Measurements from ENCODE around the gene NECTIN1.
"Not testable (repeated sequence)": the region's sequence is repeated elsewhere in the genome, so short reads cannot be mapped to it uniquely, and the experiment has no call there.

The NECTIN1 gene

DNA sequence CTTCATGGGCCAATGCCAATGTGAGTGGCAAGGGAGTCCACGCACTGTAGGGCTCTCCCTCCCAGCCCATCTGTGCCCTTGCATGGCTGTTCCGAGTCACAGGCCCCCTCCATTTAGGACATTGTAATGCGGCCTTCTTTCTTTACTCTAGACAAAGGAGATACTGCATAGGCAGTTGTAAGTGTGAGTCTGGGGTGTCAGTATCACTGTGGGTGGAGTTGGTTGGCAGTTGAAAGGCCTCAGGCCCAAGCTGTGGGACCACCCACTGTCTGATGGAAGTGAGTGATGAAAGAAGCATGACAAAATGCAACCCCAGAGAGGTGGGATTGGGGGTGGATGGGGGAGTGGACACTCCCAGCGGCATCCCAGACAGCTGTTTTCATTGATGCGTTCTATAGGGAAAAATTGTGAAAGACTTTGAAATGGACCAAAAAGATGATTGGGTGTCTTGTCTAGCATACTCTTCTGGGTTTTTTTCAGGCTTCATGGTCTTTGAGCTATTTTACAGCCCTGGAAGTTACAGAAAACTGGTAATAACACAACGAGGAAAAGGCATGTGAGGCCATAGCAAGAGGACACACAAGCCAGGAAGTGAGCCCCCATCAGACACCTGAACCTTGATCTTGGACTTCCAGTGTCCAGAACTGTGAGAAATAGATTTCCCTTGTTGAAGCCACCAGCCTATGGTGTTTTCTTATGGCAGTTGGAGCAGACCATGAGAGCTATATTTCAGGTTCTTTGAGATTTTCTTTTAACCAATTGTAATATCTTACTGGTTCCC lies 114.6 kb downstream of the NECTIN1 start:
- peak overlapping the region; percentile 62 for H3K27ac Mint-ChIP-seq
- peaks cover 10% of the 10 kb centered on the region for H3K9me3 Mint-ChIP-seq
- no peaks in the 10 kb centered on the region for H3K36me3 Mint-ChIP-seq (ENCODE audit: low read depth)
- intact Hi-C loops (cut with micrococcal nuclease), result loop anchor here (5.0 kb wide), 1 partner anchor 87 kb away; no protein-coding TSS in a partner anchor
- H3K4me1 Mint-ChIP-seq (ENCODE audit: low read depth), result peaks cover 47% of the 10 kb centered on the region
- no peak overlapping the region for H3K4me3 Mint-ChIP-seq
- peaks cover 15% of the 10 kb centered on the region for H3K27me3 Mint-ChIP-seq

DNA sequence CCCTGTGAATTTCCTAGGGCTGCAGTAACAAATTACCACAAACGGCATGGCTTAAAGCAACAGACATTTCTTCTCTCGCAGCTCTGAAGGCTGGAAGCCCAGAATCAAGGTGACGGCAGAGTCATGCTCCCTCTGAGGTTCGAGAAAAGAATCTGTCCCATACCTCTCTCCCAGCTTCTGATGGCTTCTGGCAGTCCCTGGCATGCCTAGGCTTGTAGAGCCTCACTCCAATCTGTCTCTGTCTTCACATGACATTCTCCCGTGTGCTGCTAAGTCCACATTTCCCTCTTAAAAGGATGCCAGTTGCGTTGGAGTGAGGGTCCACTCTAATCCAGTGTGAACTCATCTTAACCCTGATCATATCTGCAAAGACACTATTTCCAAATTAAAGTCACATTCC lies 116.2 kb downstream of the NECTIN1 start:
- H3K4me3 Mint-ChIP-seq, result no peak overlapping the region
- H3K4me1 Mint-ChIP-seq (ENCODE audit: low read depth), result peaks cover 36% of the 10 kb centered on the region
- intact Hi-C loops (cut with micrococcal nuclease), result no loop called here
- peaks cover 10% of the 10 kb centered on the region for H3K9me3 Mint-ChIP-seq
- no peak overlapping the region for H3K27ac Mint-ChIP-seq
- H3K27me3 Mint-ChIP-seq, result peaks cover 21% of the 10 kb centered on the region
- H3K36me3 Mint-ChIP-seq (ENCODE audit: low read depth), result no peaks in the 10 kb centered on the region

DNA sequence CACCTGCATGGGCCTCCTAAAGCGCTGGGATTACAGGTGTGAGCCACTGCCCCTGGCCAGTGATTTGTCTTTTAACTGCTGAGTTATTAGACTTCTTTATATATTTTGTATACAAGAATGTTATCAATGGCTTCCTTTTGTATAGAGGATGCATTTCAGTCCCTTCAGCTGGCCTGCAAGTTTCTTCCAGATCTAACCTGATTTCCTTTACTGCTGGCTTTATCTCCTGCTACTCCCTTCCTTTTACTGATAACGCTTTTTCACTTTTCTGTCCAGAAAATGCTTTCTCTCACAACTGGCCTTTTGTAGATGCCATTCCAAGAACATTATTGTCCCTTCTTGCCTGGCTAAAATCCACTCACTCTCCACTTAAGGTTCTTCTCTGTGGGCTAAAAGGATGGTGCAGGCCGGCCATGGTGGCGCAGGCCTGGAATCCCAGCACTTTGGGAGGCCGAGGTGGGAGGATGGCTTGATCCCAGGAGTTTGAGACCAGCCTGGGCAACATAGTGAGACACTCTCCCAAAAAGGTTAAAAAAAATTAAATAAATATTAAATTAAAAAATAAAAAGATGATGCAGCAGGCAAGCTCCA lies 118.1 kb downstream of the NECTIN1 start:
- Mint-ChIP-seq H3K27me3 (peaks cover 25% of the 10 kb centered on the region), H3K27ac (no peak overlapping the region), H3K4me3 (no peak overlapping the region), H3K4me1 (ENCODE audit: low read depth) (peaks cover 18% of the 10 kb centered on the region), H3K9me3 (peaks cover 10% of the 10 kb centered on the region), H3K36me3 (ENCODE audit: low read depth) (no peaks in the 10 kb centered on the region)
- intact Hi-C loops (cut with micrococcal nuclease), result no loop called here

DNA sequence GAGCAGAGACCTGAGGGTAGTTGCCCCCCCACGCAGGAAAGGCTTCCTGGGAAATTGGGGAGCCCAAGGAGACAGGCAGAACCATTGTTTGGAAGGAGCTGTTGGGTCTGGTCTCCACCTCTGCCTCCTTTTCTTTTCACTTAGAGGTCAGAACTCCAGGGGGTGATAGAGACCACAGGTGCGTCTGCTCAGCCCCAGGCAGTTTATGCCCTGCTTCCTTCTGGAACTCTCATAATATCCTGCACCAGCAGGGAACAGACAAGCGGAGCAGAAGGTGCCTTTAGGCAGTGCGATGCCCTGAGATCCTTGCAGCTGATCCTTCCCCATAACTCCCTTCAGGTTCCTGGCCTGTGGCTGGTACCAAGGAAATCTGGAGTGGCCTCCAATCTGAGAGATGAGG lies 120.2 kb downstream of the NECTIN1 start:
- intact Hi-C loops (cut with micrococcal nuclease), result no loop called here
- Mint-ChIP-seq H3K9me3 (peaks cover 10% of the 10 kb centered on the region), H3K27ac (no peak overlapping the region), H3K36me3 (ENCODE audit: low read depth) (no peaks in the 10 kb centered on the region), H3K27me3 (peaks cover 32% of the 10 kb centered on the region), H3K4me1 (ENCODE audit: low read depth) (no peaks in the 10 kb centered on the region), H3K4me3 (no peak overlapping the region)

DNA sequence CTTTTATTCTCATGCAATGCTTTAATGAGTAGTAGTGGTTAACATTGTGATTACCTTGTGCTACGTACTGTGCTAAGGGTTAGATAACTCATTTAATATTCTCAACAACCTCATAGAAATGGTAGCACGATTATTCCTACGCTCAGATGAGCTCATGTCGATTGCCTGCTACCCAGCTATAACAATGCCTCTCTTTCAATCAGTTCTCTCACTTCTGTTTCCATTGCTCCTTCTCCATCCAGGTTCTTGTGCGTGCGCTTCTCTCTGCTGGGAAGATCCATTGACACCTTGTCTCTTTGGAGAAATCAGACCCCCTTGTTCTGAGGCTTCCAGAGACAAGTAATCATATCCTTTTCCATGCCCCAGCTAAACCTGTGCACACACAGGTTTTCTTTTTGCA lies 120.8 kb downstream of the NECTIN1 start:
- intact Hi-C loops (cut with micrococcal nuclease), result no loop called here
- Mint-ChIP-seq H3K36me3 (ENCODE audit: low read depth) (no peaks in the 10 kb centered on the region), H3K4me1 (ENCODE audit: low read depth) (no peaks in the 10 kb centered on the region), H3K27me3 (peaks cover 31% of the 10 kb centered on the region), H3K4me3 (no peak overlapping the region), H3K9me3 (peaks cover 10% of the 10 kb centered on the region), H3K27ac (no peak overlapping the region)

DNA sequence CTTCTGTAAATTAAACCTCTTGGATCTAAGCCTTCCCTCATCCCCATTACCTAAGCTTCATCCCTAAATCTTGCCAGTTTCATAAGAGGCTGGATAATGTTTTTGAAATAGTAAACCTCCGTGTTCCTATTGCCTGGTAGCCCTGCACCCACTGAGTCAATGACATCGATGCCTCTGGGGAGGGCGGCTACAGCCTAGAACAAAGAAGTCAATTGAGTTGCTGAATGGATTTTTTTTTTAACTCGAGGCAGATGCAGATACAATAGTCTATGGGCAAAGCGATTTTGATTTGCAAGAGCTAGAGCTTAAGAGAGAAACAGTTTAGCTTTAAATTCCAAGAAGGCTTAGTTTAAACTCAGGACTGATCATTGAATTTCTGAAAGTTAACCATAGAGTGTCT lies 121.3 kb downstream of the NECTIN1 start:
- H3K4me1 Mint-ChIP-seq (ENCODE audit: low read depth), result no peaks in the 10 kb centered on the region
- no peaks in the 10 kb centered on the region for H3K36me3 Mint-ChIP-seq (ENCODE audit: low read depth)
- peaks cover 10% of the 10 kb centered on the region for H3K9me3 Mint-ChIP-seq
- H3K27me3 Mint-ChIP-seq, result peaks cover 29% of the 10 kb centered on the region
- intact Hi-C loops (cut with micrococcal nuclease), result no loop called here
- H3K27ac Mint-ChIP-seq, result no peak overlapping the region
- H3K4me3 Mint-ChIP-seq, result no peak overlapping the region

DNA sequence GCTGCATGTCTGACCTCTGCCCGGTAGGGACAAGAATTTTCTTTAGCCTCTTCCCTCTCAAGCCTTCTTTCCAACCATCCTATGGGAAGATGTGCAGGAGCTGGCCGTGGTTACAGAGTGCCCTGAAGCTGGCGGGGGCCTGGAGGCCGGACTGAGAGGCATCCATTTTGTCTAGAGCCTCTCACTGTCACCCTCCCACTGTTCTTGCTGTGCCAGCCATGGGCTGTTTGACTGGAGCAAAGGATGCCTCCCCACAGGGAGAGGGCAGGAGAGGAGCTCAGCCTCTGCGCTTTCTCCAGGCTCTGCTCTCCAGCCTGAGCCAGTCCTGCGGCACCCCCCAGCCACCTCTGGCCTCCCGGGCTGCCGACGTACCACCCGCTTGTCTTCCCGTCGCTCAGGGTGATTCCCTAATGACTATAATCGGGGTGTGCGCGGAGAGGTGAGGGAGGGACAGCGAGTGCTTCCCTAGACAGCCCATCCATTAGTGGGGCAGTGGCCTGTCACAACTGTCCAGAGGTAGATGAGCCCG lies 123.8 kb downstream of the NECTIN1 start:
- Mint-ChIP-seq H3K9me3 (no peaks in the 10 kb centered on the region), H3K27me3 (peaks cover 29% of the 10 kb centered on the region)
- intact Hi-C loops (cut with micrococcal nuclease), result no loop called here

DNA sequence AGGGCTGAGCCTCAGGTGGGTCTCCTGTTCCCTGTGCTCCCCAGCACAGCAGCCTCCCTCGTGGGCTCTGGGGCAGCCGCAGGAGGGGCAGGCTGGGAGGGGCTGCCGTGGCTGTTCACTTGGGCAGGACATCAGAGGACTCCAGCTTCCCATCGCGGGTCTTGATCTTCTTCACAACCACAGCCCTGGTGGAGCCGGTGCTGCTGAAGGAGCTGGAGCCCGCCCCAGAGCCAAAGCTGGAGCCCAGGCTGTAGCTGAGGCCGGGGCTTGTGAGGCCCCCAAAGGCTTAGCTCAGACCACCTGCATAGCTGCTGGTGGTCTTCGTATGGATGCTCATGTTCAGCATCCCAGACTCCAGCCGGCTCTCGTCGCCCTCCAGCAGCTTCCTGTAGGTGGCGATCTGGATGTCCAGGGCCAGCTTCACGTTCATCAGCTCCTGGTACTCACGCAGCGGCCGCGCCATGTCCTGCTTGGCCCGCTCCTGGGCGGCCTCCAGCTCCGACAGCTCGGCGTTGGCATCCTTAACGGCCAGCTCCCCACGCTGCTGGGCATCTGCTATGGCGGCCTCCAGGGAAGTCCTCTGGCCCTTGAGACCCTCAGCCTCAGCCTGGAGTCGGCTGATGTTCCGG lies 126.1 kb downstream of the NECTIN1 start:
- Mint-ChIP-seq H3K4me1 (ENCODE audit: low read depth) (peaks cover 8% of the 10 kb centered on the region), H3K36me3 (ENCODE audit: low read depth) (no peaks in the 10 kb centered on the region), H3K4me3 (no peak overlapping the region), H3K27ac (no peak overlapping the region), H3K27me3 (peaks cover 24% of the 10 kb centered on the region), H3K9me3 (no peaks in the 10 kb centered on the region)
- intact Hi-C loops (cut with micrococcal nuclease), result no loop called here

More for the DNA sequence above, 123.8 kb downstream of the NECTIN1 start:
- Mint-ChIP-seq H3K36me3 (ENCODE audit: low read depth) (no peaks in the 10 kb centered on the region), H3K27ac (no peak overlapping the region), H3K4me3 (no peak overlapping the region), H3K4me1 (ENCODE audit: low read depth) (no peaks in the 10 kb centered on the region)

DNA sequence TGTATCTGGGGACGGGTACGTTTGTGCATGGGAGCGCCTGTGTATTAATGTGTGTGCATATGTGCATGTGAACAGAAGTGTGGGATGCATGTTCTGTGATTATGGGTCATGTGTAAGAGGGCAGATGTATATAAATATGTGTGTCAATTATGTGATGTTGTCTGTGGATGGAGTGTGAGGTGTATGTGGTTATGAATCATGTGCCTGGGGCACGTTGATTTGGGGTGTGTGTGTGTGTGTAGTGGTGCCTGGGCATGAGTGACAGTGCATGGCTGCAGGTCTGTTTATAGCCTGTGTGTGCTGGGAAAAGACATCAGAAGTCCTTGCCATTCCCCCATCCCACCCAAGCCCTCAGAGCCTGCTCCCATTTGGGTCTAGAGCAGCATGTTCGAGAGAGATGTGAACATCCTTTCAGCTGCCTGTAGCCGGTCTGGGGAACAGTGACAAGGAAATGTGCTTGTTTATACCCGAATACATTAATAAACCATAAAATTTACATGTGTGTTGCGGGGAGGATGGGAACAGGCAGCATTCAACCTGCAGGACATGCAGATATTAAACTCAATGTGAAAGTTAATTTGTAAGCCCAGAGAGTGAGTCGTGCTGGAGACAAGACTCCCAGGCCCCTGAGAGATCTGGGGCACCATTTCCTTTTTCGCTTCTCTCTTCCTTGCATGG lies 129.0 kb downstream of the NECTIN1 start:
- H3K27ac Mint-ChIP-seq, result no peak overlapping the region
- no peak overlapping the region for H3K4me3 Mint-ChIP-seq
- H3K27me3 Mint-ChIP-seq, result peaks cover 11% of the 10 kb centered on the region
- no peaks in the 10 kb centered on the region for H3K36me3 Mint-ChIP-seq (ENCODE audit: low read depth)
- H3K4me1 Mint-ChIP-seq (ENCODE audit: low read depth), result peaks cover 32% of the 10 kb centered on the region
- intact Hi-C loops (cut with micrococcal nuclease), result no loop called here
- H3K9me3 Mint-ChIP-seq, result no peaks in the 10 kb centered on the region

DNA sequence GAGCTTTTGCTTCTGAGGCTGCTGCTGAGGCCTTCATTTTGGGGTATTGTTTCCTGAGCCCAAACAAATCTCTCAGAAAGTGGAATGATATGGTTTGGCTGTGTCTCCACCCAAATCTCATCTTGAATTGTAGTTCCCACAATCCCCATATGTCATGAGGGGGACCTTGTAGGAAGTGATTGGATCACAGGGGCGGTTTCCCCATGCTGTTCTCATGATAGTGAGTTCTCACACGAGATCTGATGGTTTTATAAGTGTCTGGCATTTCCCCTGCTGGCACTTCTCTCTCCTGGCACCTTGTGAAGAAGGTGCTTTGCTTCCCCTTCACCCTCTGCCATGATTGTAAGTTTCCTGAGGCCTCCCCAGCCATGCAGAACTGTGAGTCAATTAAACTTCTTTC lies 133.1 kb downstream of the NECTIN1 start:
- H3K4me1 Mint-ChIP-seq (ENCODE audit: low read depth), result peaks cover 43% of the 10 kb centered on the region

DNA sequence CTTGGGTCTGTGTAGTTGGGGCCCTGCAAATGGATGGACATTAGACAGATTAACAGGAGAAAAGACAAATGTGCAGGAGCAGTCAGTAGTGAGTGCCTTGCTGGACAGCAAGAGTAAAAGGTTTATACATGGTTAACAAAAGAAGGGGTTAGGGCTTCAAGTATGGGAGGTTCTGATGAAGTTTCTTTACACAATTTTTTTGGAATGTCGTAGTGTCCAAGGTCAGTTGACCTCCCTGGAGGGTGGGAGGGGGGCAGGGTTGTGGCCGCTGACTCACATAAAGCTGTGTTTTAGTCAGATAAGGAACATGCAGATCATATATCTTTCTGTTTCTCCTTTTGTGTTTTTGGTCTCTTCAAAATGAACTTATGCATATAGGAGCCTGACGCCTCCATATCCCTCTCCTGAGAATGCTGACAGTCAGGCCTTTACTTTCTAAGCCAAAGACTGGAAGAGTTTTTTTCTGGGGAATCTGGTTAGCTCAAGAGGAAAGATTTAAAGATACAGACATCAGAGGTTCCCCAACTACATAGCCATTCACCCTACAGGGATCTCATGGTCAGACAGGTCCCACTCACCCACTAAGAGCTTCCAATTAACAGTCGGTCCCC lies 134.3 kb downstream of the NECTIN1 start:
- Mint-ChIP-seq H3K4me1 (ENCODE audit: low read depth) (peaks cover 55% of the 10 kb centered on the region), H3K27me3 (no peaks in the 10 kb centered on the region), H3K9me3 (no peaks in the 10 kb centered on the region), H3K27ac (peak overlapping the region; percentile 61), H3K36me3 (ENCODE audit: low read depth) (no peaks in the 10 kb centered on the region), H3K4me3 (no peak overlapping the region)
- intact Hi-C loops (cut with micrococcal nuclease), result no loop called here

More for the DNA sequence above, 133.1 kb downstream of the NECTIN1 start:
- H3K36me3 Mint-ChIP-seq (ENCODE audit: low read depth); intact Hi-C loops (cut with micrococcal nuclease); H3K27me3 Mint-ChIP-seq; H3K9me3 Mint-ChIP-seq; H3K4me3 Mint-ChIP-seq; H3K27ac Mint-ChIP-seq: not testable (repeated sequence)

DNA sequence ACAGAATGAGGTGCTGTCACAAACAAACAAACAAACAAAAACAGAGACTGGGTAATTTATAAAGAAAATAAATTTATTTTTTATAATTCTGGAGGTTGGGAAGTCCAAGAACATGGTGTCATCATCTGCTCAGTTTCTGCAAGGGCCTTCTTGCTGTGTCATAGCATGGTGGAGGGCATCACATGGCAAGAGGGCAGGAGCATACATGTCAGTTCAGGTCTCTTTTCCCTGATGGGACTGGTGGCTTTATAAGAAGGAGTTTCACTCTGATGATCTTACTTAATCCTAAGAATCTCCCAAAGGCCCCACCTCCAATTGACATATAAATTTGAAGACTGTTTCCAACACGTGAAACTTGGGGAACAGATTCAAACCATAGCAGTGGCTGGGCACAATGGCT lies 135.7 kb downstream of the NECTIN1 start:
- peaks cover 2% of the 10 kb centered on the region for H3K27me3 Mint-ChIP-seq
- intact Hi-C loops (cut with micrococcal nuclease), result no loop called here
- H3K9me3 Mint-ChIP-seq, result no peaks in the 10 kb centered on the region
- H3K4me3 Mint-ChIP-seq, result no peak overlapping the region
- peaks cover 54% of the 10 kb centered on the region for H3K4me1 Mint-ChIP-seq (ENCODE audit: low read depth)
- H3K27ac Mint-ChIP-seq, result no peak overlapping the region
- no peaks in the 10 kb centered on the region for H3K36me3 Mint-ChIP-seq (ENCODE audit: low read depth)

DNA sequence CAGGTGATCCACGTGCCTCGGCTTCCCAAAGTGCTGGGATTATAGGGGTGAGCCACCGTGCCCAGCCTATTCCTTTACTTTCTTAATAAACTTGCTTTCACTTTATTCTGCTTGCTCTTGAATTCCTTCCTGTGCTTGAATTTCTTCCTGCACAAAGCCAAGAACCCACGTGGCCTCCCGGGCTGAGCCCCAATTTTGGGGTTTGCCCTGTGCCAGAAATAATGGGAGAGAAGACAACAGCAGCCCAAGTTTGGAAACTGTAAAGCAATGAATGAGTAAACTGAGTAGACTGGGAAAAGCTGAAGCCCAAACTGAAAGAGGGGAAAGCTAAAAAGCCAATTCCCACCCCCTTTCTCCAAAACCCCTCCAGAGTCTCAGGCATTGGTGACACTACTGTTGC lies 136.4 kb downstream of the NECTIN1 start:
- Mint-ChIP-seq H3K27ac (no peak overlapping the region), H3K9me3 (no peaks in the 10 kb centered on the region), H3K36me3 (ENCODE audit: low read depth) (no peaks in the 10 kb centered on the region), H3K4me1 (ENCODE audit: low read depth) (peaks cover 54% of the 10 kb centered on the region), H3K27me3 (peaks cover 2% of the 10 kb centered on the region), H3K4me3 (no peak overlapping the region)
- intact Hi-C loops (cut with micrococcal nuclease), result no loop called here

Measured in dendritic cell treated with granulocyte-macrophage colony-stimulating factor and Interleukin-4, amounts not matched to agents 40 ng/mL and 50 ng/mL, for 4 days (primary cell).